Measurements from ENCODE around the gene MSX1. TPM values are rescaled to one million over a fixed set of nuclear protein-coding genes. Genes with fewer than 3 reads are reported as not detected.

The MSX1 gene
- total and polyA plus RNA-seq, 2 of the 8 experiments (the other 6 are each of a cell fraction or from before 2014, with no cell fraction given), result 0.47 TPM; not detected in 1

DNA sequence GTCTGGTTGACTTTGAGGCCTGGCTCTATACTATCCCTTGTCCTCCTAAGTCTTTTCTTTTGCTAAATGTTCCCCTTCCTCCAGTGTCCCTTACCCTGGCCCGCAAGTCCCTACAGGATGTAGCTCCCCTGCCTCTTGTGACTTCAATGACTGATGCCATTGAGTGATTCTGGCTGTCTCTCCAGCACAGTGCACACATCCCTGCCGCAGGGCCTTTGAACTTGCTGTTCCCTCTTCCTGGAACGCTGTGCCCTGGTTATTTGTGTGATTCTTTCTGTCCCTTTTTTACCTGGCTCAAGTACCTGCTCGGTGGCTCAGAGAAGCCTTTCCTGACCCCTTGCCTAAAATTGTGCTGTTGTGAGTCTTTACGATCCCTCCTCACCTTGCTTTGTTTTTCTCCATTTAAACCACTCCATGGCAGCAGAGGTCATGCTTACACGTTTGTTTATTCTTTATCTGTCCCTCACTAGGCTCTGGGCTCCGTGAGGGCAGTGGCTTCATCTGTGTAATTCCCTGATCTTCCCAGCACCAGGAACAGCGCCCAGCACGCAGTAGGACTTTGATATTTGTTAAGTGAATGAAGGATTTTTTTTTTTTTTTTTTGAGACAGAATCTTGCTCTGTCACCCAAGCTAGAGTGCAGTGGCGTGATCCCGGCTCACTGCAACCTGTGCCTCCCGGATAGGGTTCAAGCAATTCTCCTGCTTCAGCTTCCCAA, 17.6 kb downstream of the MSX1 start (continued):
- TF ChIP-seq, protein P1, sequence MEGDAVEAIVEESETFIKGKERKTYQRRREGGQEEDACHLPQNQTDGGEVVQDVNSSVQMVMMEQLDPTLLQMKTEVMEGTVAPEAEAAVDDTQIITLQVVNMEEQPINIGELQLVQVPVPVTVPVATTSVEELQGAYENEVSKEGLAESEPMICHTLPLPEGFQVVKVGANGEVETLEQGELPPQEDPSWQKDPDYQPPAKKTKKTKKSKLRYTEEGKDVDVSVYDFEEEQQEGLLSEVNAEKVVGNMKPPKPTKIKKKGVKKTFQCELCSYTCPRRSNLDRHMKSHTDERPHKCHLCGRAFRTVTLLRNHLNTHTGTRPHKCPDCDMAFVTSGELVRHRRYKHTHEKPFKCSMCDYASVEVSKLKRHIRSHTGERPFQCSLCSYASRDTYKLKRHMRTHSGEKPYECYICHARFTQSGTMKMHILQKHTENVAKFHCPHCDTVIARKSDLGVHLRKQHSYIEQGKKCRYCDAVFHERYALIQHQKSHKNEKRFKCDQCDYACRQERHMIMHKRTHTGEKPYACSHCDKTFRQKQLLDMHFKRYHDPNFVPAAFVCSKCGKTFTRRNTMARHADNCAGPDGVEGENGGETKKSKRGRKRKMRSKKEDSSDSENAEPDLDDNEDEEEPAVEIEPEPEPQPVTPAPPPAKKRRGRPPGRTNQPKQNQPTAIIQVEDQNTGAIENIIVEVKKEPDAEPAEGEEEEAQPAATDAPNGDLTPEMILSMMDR (IDR thresholded peaks at IDR 0.05; ENCODE audit: control extremely low read depth in 1 of 3, insufficient read depth in 1 of 3, low read depth in 1 of 3, low read length in 3 of 3), result no peak
- TF ChIP-seq, protein P2, sequence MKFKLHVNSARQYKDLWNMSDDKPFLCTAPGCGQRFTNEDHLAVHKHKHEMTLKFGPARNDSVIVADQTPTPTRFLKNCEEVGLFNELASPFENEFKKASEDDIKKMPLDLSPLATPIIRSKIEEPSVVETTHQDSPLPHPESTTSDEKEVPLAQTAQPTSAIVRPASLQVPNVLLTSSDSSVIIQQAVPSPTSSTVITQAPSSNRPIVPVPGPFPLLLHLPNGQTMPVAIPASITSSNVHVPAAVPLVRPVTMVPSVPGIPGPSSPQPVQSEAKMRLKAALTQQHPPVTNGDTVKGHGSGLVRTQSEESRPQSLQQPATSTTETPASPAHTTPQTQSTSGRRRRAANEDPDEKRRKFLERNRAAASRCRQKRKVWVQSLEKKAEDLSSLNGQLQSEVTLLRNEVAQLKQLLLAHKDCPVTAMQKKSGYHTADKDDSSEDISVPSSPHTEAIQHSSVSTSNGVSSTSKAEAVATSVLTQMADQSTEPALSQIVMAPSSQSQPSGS (IDR thresholded peaks at IDR 0.05; ENCODE audit: low read length), result no peak
